Common myeloid progenitor, CD34-positive (primary cell): Measurements from ENCODE around the gene TUBAL3.

ENCODE experiments used
- CTCF ChIA-PET: fragments of 350-600 bp; sonication (Branson Sonifier 250); formaldehyde crosslinking; loops from one replicate; lab custom pipeline; 2021; ENCODE audit warnings: antibody characterized with exemption; lab: Charles Lee
- POLR2A ChIA-PET: fragments of 350-600 bp; sonication (Branson Sonifier 250); formaldehyde crosslinking; loops from one replicate; lab custom pipeline; 2021; ENCODE audit warnings: antibody characterized with exemption; lab: Charles Lee
- DNase-seq, 3 donors: peaks; one replicate each; pipeline versions ENCODE4 v3.0.0 to v3.0.0-alpha.2; 2013
- H3K27ac ChIP-seq, 2 experiments: 1 replicate in 1 of 2; 2 replicates in 1 of 2; pipeline ENCODE4 v1.7.0; 2013; ENCODE audit warnings: inconsistent platforms in 2 of 2, low read length in 2 of 2, mild to moderate bottlenecking in 2 of 2, low read depth in 1 of 2, moderate library complexity in 1 of 2; ENCODE audit not compliant: severe bottlenecking in 2 of 2, insufficient read depth in 1 of 2, poor library complexity in 1 of 2
- H3K27me3 ChIP-seq, 5 experiments: replicated peaks in 2 of 5; 1 replicate in 3 of 5; 2 replicates in 2 of 5; pipeline versions ENCODE4 v1.6.1 to v1.7.0; 2013; ENCODE audit warnings: low read length in 4 of 5, mild to moderate bottlenecking in 2 of 5, moderate library complexity in 2 of 5, inconsistent platforms in 1 of 5; ENCODE audit not compliant: insufficient read depth in 5 of 5, control insufficient read depth in 4 of 5
- H3K36me3 ChIP-seq, 4 experiments: 1 replicate in 2 of 4; 2 replicates in 2 of 4; pipeline versions ENCODE4 v1.6.1 to v1.7.0; 2013; ENCODE audit warnings: low read length in 3 of 4, control low read depth in 1 of 4, mild to moderate bottlenecking in 1 of 4; ENCODE audit not compliant: control insufficient read depth in 4 of 4, insufficient read depth in 4 of 4
- H3K4me1 ChIP-seq, 4 experiments: 1 replicate in 3 of 4; 2 replicates in 1 of 4; pipeline versions ENCODE4 v1.6.1 to v1.7.1; 2013; ENCODE audit warnings: low read length in 3 of 4, mild to moderate bottlenecking in 3 of 4, control low read depth in 1 of 4, inconsistent platforms in 1 of 4, moderate library complexity in 1 of 4; ENCODE audit not compliant: control insufficient read depth in 4 of 4, insufficient read depth in 4 of 4; ENCODE audit errors: control extremely low read depth in 1 of 4
- H3K4me3 ChIP-seq, 7 experiments: 1 replicate in 4 of 7; 2 replicates in 3 of 7; pipeline versions ENCODE4 v1.5.1 to v1.7.0; 2013; ENCODE audit warnings: mild to moderate bottlenecking in 7 of 7, low read length in 6 of 7, moderate library complexity in 6 of 7, inconsistent platforms in 2 of 7, low read depth in 2 of 7, control low read depth in 1 of 7; ENCODE audit not compliant: insufficient read depth in 4 of 7, control insufficient read depth in 1 of 7; ENCODE audit errors: extremely low read depth in 1 of 7
- H3K9me3 ChIP-seq, 5 experiments: 1 replicate in 4 of 5; 2 replicates in 1 of 5; pipeline versions ENCODE4 v1.6.1 to v1.7.1; 2013; ENCODE audit warnings: low read length in 4 of 5, mild to moderate bottlenecking in 2 of 5, inconsistent platforms in 1 of 5, low read depth in 1 of 5, moderate library complexity in 1 of 5; ENCODE audit not compliant: control insufficient read depth in 4 of 5, insufficient read depth in 2 of 5; ENCODE audit errors: control extremely low read depth in 1 of 5
- WGBS: methylation state at CpG from one replicate; pipeline ENCODE4 v1.1.5; 2013; ENCODE audit not compliant: insufficient coverage; 5-methylcytosine and 5-hydroxymethylcytosine counted together

Gene TUBAL3

GRCh38 chr10:5400468-5401240, 4.0 kb downstream of the TUBAL3 start:
- no peak overlapping the region for H3K4me3 ChIP-seq
- WGBS: 98% methylated on average over 5 of the region's 9 CpGs
- H3K9me3 ChIP-seq: no peaks in the 10 kb centered on the region
- no peak overlapping the region for H3K27ac ChIP-seq
- no peak for DNase-seq
- ChIA-PET CTCF (interaction anchor here (1.6 to 1.7 kb wide), 2 partner anchors 10 to 32 kb away, joined by 4 to 6 read pairs; no protein-coding TSS in a partner anchor), POLR2A (interaction anchor here (0.6 kb wide), 1 partner anchor 1047 kb away, joined by 3 read pairs; no protein-coding TSS in a partner anchor)
- H3K27me3 ChIP-seq: no peaks in the 10 kb centered on the region
- H3K4me1 ChIP-seq: no peaks in the 10 kb centered on the region
- H3K36me3 ChIP-seq: no peaks in the 10 kb centered on the region

- no peaks in the 10 kb centered on the region for H3K36me3 ChIP-seq
- 100% methylated on average over 1 of the region's 6 CpGs for WGBS
- H3K27ac ChIP-seq: no peak overlapping the region
- no peak for DNase-seq
- CTCF ChIA-PET: interaction anchor here (0.8 kb wide), 1 partner anchor 16 kb away, joined by 3 read pairs; no protein-coding TSS in a partner anchor
- no peak overlapping the region for H3K4me3 ChIP-seq
- H3K27me3 ChIP-seq: no peaks in the 10 kb centered on the region
- H3K9me3 ChIP-seq: no peaks in the 10 kb centered on the region
- POLR2A ChIA-PET: no interaction called here
- H3K4me1 ChIP-seq: no peaks in the 10 kb centered on the region
Observed at GRCh38 chr10:5399332-5399731, 5.3 kb downstream of the TUBAL3 start.

- no peak for DNase-seq
- Histone ChIP-seq H3K4me3 (no peak overlapping the region), H3K27ac (no peak overlapping the region), H3K4me1 (no peaks in the 10 kb centered on the region), H3K27me3 (no peaks in the 10 kb centered on the region), H3K9me3 (peaks cover 0 to 12% (median 5%) of the 10 kb centered on the region in 5 experiments), H3K36me3 (no peaks in the 10 kb centered on the region)
- ChIA-PET CTCF (interaction anchor here (1.0 to 1.3 kb wide), 5 partner anchors 13 to 582 kb away, joined by 3 to 5 read pairs (median 3); no protein-coding TSS in a partner anchor), POLR2A (no interaction called here)
- 94% methylated on average over 4 of the region's 12 CpGs for WGBS
Observed at GRCh38 chr10:5396556-5397300, 7.9 kb downstream of the TUBAL3 start.

- H3K36me3 ChIP-seq: no peaks in the 10 kb centered on the region
- H3K9me3 ChIP-seq: peaks cover 4 to 25% (median 15%) of the 10 kb centered on the region in 5 experiments
- no peak overlapping the region for H3K27ac ChIP-seq
- H3K4me1 ChIP-seq: no peaks in the 10 kb centered on the region
- CTCF ChIA-PET: interaction anchor here (2.0 kb wide), 1 partner anchor 9 kb away, joined by 5 read pairs; the partner anchor contains the start of gene TUBAL3
- 96% methylated on average over 17 of the region's 18 CpGs for WGBS
- POLR2A ChIA-PET: no interaction called here
- no peak for DNase-seq
- H3K27me3 ChIP-seq: no peaks in the 10 kb centered on the region
- H3K4me3 ChIP-seq: no peak overlapping the region
Observed at GRCh38 chr10:5395168-5395567, 9.5 kb downstream of the TUBAL3 start.

- H3K9me3 ChIP-seq: peaks cover 8 to 37% (median 15%) of the 10 kb centered on the region in 5 experiments
- H3K4me3 ChIP-seq: no peak overlapping the region
- POLR2A ChIA-PET: no interaction called here
- DNase-seq: no peak
- no peaks in the 10 kb centered on the region for H3K36me3 ChIP-seq
- no peak overlapping the region for H3K27ac ChIP-seq
- no peaks in the 10 kb centered on the region for H3K27me3 ChIP-seq
- 94% methylated on average over 14 of the region's 14 CpGs for WGBS
- no peaks in the 10 kb centered on the region for H3K4me1 ChIP-seq
- CTCF ChIA-PET: interaction anchor here (1.2 kb wide), 1 partner anchor 9 kb away, joined by 3 read pairs; no protein-coding TSS in a partner anchor
Observed at GRCh38 chr10:5393529-5393928, 11.1 kb downstream of the TUBAL3 start.

GRCh38 chr10:5391790-5392189, 12.8 kb downstream of the TUBAL3 start:
- DNase-seq: no peak
- Histone ChIP-seq H3K4me3 (no peak overlapping the region), H3K4me1 (no peaks in the 10 kb centered on the region), H3K9me3 (peaks cover 8 to 37% (median 15%) of the 10 kb centered on the region in 5 experiments), H3K36me3 (no peaks in the 10 kb centered on the region), H3K27ac (no peak overlapping the region), H3K27me3 (no peaks in the 10 kb centered on the region)
- CTCF ChIA-PET: interaction anchor here (1.3 kb wide), 1 partner anchor 43 kb away, joined by 5 read pairs; no protein-coding TSS in a partner anchor
- POLR2A ChIA-PET: no interaction called here
- 100% methylated on average over 1 of the region's 3 CpGs for WGBS
